GM18870 (cell line): Measurements from ENCODE around the gene RAPGEF4.
"Not testable (repeated sequence)": the region's sequence is repeated elsewhere in the genome, so short reads cannot be mapped to it uniquely, and the experiment has no call there.

ENCODE experiments used
- ATAC-seq: cut with Tn5 transposase; IDR thresholded peaks from one replicate; pipeline ENCODE4 v1.9.1; 2021; ENCODE audit warnings: moderate library complexity; ENCODE audit not compliant: unreplicated experiment

Gene RAPGEF4

GRCh38 chr2:173087214-173087581 lies 351.6 kb downstream of the RAPGEF4 start:
- no peak for ATAC-seq

GRCh38 chr2:173087793-173088496 lies 352.3 kb downstream of the RAPGEF4 start:
- ATAC-seq: no peak

GRCh38 chr2:173090276-173090877 lies 354.7 kb downstream of the RAPGEF4 start:
- ATAC-seq: no peak

- no peak for ATAC-seq
These were observed 355.5 kb downstream of the RAPGEF4 start for GRCh38 chr2:173090973-173091660.

GRCh38 chr2:173091910-173092309 lies 356.3 kb downstream of the RAPGEF4 start:
- ATAC-seq: no peak

DNA sequence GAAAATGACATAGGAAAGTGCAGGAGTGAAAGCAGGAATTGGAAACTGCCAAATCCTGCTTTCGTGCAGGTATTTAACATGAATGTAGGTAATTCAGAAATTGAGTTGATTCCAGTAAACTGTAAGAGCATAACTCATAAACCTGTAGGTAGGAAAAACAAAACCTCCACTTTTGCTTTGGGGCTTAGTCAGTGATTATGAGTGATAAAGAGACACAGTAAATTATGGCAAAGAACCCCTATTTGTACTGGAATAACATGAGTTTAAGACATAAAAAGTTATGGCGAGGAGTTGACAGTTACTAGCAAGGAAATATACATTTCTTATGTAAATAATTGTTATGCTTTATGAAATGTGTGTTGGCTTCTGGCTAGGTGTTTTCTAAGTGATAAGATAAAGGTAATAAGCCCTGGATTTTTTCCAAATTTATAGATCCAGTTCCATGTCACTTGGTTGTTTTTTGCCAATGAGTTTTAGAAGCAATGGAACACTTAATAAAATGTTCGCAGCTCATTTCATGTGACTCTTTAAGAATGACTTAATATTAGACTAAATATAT lies 357.3 kb downstream of the RAPGEF4 start:
- ATAC-seq: no peak

DNA sequence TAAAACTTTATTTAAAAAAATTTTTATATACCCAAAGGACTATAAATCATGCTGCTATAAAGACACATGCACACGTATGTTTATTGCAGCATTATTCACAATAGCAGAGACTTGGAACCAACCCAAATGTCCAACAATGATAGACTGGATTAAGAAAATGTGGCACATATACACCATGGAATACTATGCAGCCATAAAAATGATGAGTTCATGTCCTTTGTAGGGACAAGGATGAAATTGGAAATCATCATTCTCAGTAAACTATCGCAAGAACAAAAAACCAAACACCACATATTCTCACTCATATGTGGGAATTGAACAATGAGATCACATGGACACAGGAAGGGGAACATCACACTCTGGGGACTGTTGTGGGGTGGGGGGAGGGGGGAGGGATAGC lies 358.0 kb downstream of the RAPGEF4 start:
- ATAC-seq: not testable (repeated sequence)

DNA sequence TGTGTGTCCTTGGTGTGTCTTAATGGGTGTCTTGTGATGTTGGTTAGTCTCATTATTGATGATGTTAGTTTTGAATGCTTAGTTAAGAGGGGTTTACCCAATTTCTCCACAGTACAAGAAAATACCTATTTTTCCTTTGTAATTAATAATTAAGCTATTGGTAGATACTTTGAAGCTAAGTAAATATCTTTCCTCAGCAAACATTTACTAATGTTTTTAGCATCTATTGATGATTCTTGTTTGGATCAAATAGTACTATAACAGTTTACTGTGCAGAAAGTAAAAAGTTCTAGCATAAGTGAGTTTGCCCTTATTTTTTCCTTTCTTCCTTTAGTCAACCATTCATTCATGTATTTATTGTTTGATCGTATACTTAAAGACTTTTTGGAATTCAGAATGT lies 359.1 kb downstream of the RAPGEF4 start:
- no peak for ATAC-seq

DNA sequence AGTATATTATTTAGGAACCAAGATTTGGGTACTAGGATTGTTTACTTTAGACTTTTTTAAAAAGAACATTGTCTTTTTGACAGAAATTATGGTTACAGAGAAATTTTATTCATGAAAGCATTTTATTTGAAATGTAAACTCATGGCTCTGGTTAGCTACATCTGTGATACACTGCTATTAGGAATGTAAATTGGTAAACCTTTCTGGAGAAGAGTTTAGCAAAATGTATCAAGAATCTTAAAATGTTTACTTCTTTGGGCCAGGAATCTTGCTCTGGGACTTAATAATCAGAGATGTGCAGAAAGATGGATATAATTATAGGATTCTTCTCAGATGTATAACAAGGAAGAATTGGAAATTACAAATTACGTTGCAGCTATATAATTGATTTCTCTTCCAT lies 359.7 kb downstream of the RAPGEF4 start:
- ATAC-seq: no peak

GRCh38 chr2:173099271-173099670 lies 363.6 kb downstream of the RAPGEF4 start:
- no peak for ATAC-seq

DNA sequence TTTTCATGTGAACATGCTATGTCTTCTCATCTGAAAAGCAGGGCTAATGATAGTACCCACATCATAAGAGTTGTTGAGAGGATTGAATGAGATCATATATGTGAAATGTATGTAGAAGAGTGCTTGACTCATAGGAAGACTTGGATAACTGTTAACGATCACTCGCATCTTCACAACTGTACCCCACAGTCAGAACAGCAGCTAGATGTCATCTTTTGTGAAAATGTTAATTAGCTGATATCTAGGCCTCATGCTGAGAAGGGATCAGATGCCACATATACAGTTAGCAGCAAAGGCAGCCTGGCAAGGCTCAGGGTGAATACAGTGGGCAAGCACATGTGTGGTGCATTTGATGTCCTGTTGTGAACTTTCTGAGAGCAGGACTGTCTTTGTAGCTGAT lies 364.2 kb downstream of the RAPGEF4 start:
- no peak for ATAC-seq

DNA sequence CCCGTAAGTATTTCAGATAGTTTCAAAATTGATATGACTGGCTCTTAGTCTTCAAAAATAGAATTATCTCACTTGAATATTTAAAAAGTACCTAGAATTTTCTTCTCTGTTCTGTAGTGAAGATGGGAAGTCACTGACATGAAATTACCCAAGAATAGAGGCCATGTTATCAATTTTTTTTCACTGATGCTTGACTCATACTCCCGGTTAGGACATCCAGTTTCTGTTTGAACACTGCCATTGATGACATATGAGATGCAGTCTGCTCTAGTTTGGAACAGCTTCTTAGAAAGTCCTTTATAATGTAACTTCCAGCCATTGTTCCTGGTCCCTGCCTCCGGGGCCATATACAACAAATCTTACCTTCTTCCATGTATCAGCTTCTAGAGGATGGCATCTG lies 366.0 kb downstream of the RAPGEF4 start:
- ATAC-seq: peak; percentile 52
